COR-L47 (cell line): ENCODE data around the gene PODXL2.
"Not testable (repeated sequence)": the region's sequence is repeated elsewhere in the genome, so short reads cannot be mapped to it uniquely, and the experiment has no call there.

Experiments
- DNase-seq: peaks from one replicate; lab custom pipeline; 2025; lab: John Stamatoyannopoulos, UW

Gene PODXL2

GRCh38 chr3:127691489-127691888 lies 62.5 kb downstream of the PODXL2 start:
- DNase-seq, result no peak

- no peak for DNase-seq
Observed at GRCh38 chr3:127691974-127692373, 63.0 kb downstream of the PODXL2 start.

GRCh38 chr3:127692501-127693335 lies 63.7 kb downstream of the PODXL2 start:
- DNase-seq, result no peak

- no peak for DNase-seq
Observed at GRCh38 chr3:127693336-127693843, 64.4 kb downstream of the PODXL2 start.

GRCh38 chr3:127694467-127695215 lies 65.7 kb downstream of the PODXL2 start:
- peak; percentile 87 for DNase-seq

- DNase-seq, result peak; percentile 78
Observed at GRCh38 chr3:127697551-127698240, 68.7 kb downstream of the PODXL2 start.

- no peak for DNase-seq
Observed at GRCh38 chr3:127698286-127698685, 69.3 kb downstream of the PODXL2 start.

- no peak for DNase-seq
Observed at GRCh38 chr3:127698691-127699415, 69.9 kb downstream of the PODXL2 start.

GRCh38 chr3:127699416-127700300 lies 70.7 kb downstream of the PODXL2 start:
- no peak for DNase-seq

- DNase-seq, result no peak
Observed at GRCh38 chr3:127700406-127700805, 71.4 kb downstream of the PODXL2 start.

GRCh38 chr3:127701280-127701911 lies 72.4 kb downstream of the PODXL2 start:
- no peak for DNase-seq

- no peak for DNase-seq
Observed at GRCh38 chr3:127702151-127702578, 73.2 kb downstream of the PODXL2 start.

GRCh38 chr3:127704840-127705239 lies 75.9 kb downstream of the PODXL2 start:
- DNase-seq, result not testable (repeated sequence)

- no peak for DNase-seq
Observed at GRCh38 chr3:127706312-127706711, 77.3 kb downstream of the PODXL2 start.

- DNase-seq, result no peak
Observed at GRCh38 chr3:127706785-127707351, 77.9 kb downstream of the PODXL2 start.

- DNase-seq, result no peak
Observed at GRCh38 chr3:127707851-127708411, 78.9 kb downstream of the PODXL2 start.

GRCh38 chr3:127708837-127709236 lies 79.9 kb downstream of the PODXL2 start:
- peak; percentile 34 for DNase-seq

GRCh38 chr3:127709320-127710060 lies 80.5 kb downstream of the PODXL2 start:
- no peak for DNase-seq
